Vagina (tissue), 2 donors: ENCODE results near the gene HHLA2.

ENCODE experiments used
- POLR2AphosphoS5 ChIP-seq, 2 donors: sonication (generic); formaldehyde crosslinking; IDR thresholded peaks; one replicate each; pipeline ENCODE4 v1.9.0; 2017; ENCODE audit warnings: antibody characterized with exemption in 2 of 2, mild to moderate bottlenecking in 2 of 2, low read depth in 1 of 2; ENCODE audit not compliant: insufficient read depth in 1 of 2
- TF ChIP-seq, protein P1 (sequence below), 3 experiments: fragments of 450-650 bp in 2 of 3; fragments of 200-600 bp in 1 of 3; sonication (generic) in 1 of 3; IDR thresholded peaks; one replicate each; pipeline ENCODE4 v1.5.1; 2017 to 2019; ENCODE audit warnings: antibody characterized with exemption in 3 of 3, mild to moderate bottlenecking in 2 of 3, moderate library complexity in 2 of 3

GRCh38 chr3:108305484-108306172, 9.3 kb downstream of the HHLA2 start:
- TF ChIP-seq, protein P1, sequence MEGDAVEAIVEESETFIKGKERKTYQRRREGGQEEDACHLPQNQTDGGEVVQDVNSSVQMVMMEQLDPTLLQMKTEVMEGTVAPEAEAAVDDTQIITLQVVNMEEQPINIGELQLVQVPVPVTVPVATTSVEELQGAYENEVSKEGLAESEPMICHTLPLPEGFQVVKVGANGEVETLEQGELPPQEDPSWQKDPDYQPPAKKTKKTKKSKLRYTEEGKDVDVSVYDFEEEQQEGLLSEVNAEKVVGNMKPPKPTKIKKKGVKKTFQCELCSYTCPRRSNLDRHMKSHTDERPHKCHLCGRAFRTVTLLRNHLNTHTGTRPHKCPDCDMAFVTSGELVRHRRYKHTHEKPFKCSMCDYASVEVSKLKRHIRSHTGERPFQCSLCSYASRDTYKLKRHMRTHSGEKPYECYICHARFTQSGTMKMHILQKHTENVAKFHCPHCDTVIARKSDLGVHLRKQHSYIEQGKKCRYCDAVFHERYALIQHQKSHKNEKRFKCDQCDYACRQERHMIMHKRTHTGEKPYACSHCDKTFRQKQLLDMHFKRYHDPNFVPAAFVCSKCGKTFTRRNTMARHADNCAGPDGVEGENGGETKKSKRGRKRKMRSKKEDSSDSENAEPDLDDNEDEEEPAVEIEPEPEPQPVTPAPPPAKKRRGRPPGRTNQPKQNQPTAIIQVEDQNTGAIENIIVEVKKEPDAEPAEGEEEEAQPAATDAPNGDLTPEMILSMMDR (IDR thresholded peaks at IDR 0.05), result no peak
- TF ChIP-seq POLR2AphosphoS5 (IDR thresholded peaks at IDR 0.05; ENCODE audit: insufficient read depth in 1 of 2, low read depth in 1 of 2), result peak in 1 of 2 donors; percentile 19
